Body of pancreas (tissue), 4 donors: Measurements from ENCODE around the gene TGM6. TPM values are rescaled to one million over a fixed set of nuclear protein-coding genes. Genes with fewer than 3 reads are reported as not detected.

Experiments
- ATAC-seq: fragments of 150-250 bp; one replicate; pipeline ENCODE4 v1.9.1; 2016
- DNase-seq, 4 donors: peaks; one replicate each; pipeline ENCODE4 v3.0.0-alpha.2; 2019
- H3K27ac ChIP-seq, 4 donors: fragments of 200-600 bp; sonication (generic); 1 replicate in 3 of 4; 2 replicates in 1 of 4; pipeline versions ENCODE4 v1.5.1 to v1.6.1; 2016 to 2019; ENCODE audit warnings: mild to moderate bottlenecking in 1 of 4, mixed read lengths in 1 of 4, moderate library complexity in 1 of 4
- H3K27me3 ChIP-seq, 2 donors: fragments of 200-600 bp; sonication (generic); one replicate each; pipeline ENCODE4 v1.6.0; 2016; ENCODE audit warnings: mild to moderate bottlenecking in 1 of 2
- H3K36me3 ChIP-seq, 2 donors: fragments of 200-600 bp; sonication (generic); replicated peaks in 1 of 2; 2 replicates each; pipeline ENCODE4 v1.5.1; 2016; ENCODE audit warnings: low read depth in 2 of 2; ENCODE audit not compliant: insufficient read depth in 1 of 2
- H3K4me1 ChIP-seq: fragments of 200-600 bp; sonication (generic); one replicate; pipeline ENCODE4 v1.6.0; 2016
- H3K4me3 ChIP-seq, 2 donors: fragments of 200-600 bp; sonication (generic); 1 replicate in 1 of 2; 2 replicates in 1 of 2; pipeline ENCODE4 v1.5.1; 2016 to 2019
- H3K9me3 ChIP-seq, 3 donors: fragments of 200-600 bp; sonication (generic); 1 replicate in 2 of 3; 2 replicates in 1 of 3; pipeline ENCODE4 v1.5.1; 2016
- POLR2A ChIP-seq, 3 donors: fragments of 450-650 bp; IDR thresholded peaks; one replicate each; pipeline ENCODE4 v1.6.1; 2016; ENCODE audit warnings: antibody characterized with exemption in 3 of 3, mild to moderate bottlenecking in 2 of 3
- WGBS, 2 donors: methylation state at CpG; one replicate each; pipeline ENCODE4 v1.1.5; 2017; 5-methylcytosine and 5-hydroxymethylcytosine counted together
- intact Hi-C: fragments of 100-400 bp; cut with DNase I; formaldehyde crosslinking; loops from one replicate; pipeline ENCODE4 v1.15.1; 2023
- total RNA-seq, 2 donors: library from RNA; depleted of rRNA; stranded (reverse); fragments of >200 nt; gene quantifications; one replicate each; pipeline ENCODE4 v1.1.0, GENCODE V29; 2016
- TF ChIP-seq, protein P1 (sequence below), 7 experiments: fragments of 450-650 bp in 4 of 7; fragments of 200-600 bp in 3 of 7; sonication (generic) in 3 of 7; IDR thresholded peaks; one replicate each; pipeline ENCODE4 v1.5.1; 2016 to 2019; ENCODE audit warnings: antibody characterized with exemption in 7 of 7

The TGM6 gene
- total RNA-seq, 2 donors from 2014 or later = not detected

DNA sequence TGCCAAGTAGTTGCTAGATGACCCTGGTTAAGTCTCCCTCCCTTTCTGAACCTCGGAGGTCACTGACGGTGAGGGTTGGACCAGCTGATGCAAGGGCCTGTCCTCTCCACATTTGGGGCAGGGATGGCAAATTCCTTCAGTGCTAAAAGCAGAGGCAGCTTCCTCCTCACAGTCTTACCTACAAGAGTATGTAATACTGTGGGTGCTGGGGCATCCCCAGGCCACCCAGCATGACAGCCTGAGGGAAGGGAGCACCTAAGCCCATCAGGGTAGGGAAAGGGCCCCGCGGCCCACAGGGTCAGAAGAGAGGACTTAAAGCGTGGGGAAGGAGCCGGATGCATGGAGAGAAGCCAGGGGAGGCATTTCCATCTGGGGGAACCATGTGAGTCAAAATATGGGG lies 46.9 kb upstream of the TGM6 start:
- Histone ChIP-seq H3K27me3 (no peaks in the 10 kb centered on the region), H3K27ac (no peak overlapping the region), H3K4me3 (no peak overlapping the region), H3K36me3 (no peaks in the 10 kb centered on the region), H3K4me1 (no peaks in the 10 kb centered on the region), H3K9me3 (no peaks in the 10 kb centered on the region)
- ATAC-seq (no peak), DNase-seq (no peak)
- 73 to 81% methylated on average over 6 of the region's 6 CpGs for WGBS, 2 donors
- intact Hi-C loops = no loop called here
- TF ChIP-seq POLR2A (IDR thresholded peaks at IDR 0.05) = no peak
- TF ChIP-seq, protein P1, sequence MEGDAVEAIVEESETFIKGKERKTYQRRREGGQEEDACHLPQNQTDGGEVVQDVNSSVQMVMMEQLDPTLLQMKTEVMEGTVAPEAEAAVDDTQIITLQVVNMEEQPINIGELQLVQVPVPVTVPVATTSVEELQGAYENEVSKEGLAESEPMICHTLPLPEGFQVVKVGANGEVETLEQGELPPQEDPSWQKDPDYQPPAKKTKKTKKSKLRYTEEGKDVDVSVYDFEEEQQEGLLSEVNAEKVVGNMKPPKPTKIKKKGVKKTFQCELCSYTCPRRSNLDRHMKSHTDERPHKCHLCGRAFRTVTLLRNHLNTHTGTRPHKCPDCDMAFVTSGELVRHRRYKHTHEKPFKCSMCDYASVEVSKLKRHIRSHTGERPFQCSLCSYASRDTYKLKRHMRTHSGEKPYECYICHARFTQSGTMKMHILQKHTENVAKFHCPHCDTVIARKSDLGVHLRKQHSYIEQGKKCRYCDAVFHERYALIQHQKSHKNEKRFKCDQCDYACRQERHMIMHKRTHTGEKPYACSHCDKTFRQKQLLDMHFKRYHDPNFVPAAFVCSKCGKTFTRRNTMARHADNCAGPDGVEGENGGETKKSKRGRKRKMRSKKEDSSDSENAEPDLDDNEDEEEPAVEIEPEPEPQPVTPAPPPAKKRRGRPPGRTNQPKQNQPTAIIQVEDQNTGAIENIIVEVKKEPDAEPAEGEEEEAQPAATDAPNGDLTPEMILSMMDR (IDR thresholded peaks at IDR 0.05) = no peak

DNA sequence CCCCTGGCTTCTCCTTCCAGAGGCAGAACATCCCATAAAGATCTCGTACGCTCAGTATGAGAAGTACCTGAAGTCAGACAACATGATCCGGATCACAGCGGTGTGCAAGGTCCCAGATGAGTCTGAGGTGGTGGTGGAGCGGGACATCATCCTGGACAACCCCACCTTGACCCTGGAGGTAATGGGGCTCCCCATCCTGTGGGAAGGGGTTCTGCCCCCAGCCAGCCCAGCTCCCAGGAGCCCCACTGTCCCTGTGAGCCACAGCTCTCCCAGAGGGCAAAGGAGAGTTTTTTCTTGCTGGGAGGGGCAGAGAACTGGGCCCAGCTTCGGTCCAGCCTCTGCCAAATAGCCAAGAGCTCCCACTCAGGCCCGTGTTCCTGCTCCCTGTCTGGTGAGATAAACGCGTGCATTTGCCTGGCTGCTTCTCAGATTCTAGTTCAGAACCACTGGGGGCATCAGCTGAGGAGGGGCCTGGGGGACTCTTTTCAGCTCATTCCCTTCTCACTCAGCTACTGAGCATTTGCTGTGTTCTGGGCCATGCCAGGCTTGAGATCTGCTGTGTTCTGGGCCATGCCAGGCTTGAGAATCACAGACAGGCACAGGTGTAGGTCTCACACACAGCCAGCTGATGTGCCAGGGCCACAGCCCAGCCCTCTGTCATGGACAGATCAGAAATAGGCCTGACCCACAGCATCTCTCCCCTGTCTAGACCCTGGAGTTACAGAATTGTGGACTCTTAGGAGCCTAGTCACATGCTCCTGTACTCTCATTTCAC lies 45.4 kb upstream of the TGM6 start:
- Histone ChIP-seq H3K4me1 (no peaks in the 10 kb centered on the region), H3K27ac (no peak overlapping the region), H3K36me3 (no peaks in the 10 kb centered on the region), H3K27me3 (no peaks in the 10 kb centered on the region), H3K9me3 (no peaks in the 10 kb centered on the region), H3K4me3 (no peak overlapping the region)
- DNase-seq (no peak), ATAC-seq (no peak)
- 56 to 76% methylated on average over 6 to 9 of the region's 9 CpGs for WGBS, 2 donors
- intact Hi-C loops = no loop called here
- TF ChIP-seq POLR2A (IDR thresholded peaks at IDR 0.05) = no peak
- TF ChIP-seq, protein P1 (IDR thresholded peaks at IDR 0.05) = no peak

DNA sequence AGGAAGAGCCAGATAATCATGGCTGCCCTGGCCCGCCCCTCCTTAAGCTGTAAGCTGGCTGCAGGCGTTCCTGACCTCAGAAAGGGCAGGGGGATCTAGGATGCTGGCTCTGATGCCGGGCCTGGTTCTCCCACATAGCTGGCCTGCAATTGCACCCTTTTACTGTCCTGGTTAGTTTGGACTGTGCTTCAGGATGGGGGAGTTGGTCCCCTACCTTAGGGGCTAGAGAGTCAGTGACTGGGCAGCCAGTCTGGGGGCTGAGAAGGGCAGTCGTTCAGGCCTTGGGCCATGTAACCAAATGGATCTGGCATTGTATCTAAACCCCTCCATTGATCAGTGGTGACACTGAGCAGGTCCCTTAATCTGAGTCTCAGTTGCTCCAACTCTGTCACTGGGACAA lies 44.2 kb upstream of the TGM6 start:
- Histone ChIP-seq H3K4me1 (no peaks in the 10 kb centered on the region), H3K9me3 (no peaks in the 10 kb centered on the region), H3K27me3 (no peaks in the 10 kb centered on the region), H3K27ac (no peak overlapping the region), H3K36me3 (no peaks in the 10 kb centered on the region), H3K4me3 (no peak overlapping the region)
- ATAC-seq (no peak), DNase-seq (no peak)
- intact Hi-C loops = no loop called here
- no peak for TF ChIP-seq POLR2A (IDR thresholded peaks at IDR 0.05)
- TF ChIP-seq, protein P1 (IDR thresholded peaks at IDR 0.05) = no peak
- 77 to 100% methylated on average over 1 to 4 of the region's 4 CpGs for WGBS, 2 donors

DNA sequence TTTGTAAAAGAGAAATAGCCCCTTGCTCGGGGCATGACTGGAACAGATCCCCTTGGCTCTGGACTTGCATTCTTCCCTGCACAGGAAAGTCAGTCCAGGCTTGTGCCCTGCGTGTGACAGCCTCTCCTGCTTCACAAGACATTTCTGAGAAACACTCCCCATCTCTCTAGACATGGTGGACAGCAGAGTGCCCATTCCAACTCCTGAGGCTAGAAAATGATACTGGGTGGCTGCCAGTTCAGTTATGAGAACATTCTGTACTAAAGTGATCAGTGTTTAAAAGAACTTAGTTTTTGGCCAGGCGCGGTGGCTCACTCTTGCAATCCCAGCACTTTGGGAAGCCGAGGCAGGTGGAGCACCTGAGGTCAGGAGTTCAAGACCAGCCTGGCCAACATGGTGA lies 43.6 kb upstream of the TGM6 start:
- Histone ChIP-seq H3K27ac (no peak overlapping the region), H3K9me3 (no peaks in the 10 kb centered on the region), H3K4me1 (no peaks in the 10 kb centered on the region), H3K4me3 (no peak overlapping the region), H3K27me3 (no peaks in the 10 kb centered on the region), H3K36me3 (no peaks in the 10 kb centered on the region)
- TF ChIP-seq POLR2A (IDR thresholded peaks at IDR 0.05) = no peak
- TF ChIP-seq, protein P1 (IDR thresholded peaks at IDR 0.05) = no peak
- DNase-seq (no peak), ATAC-seq (no peak)
- intact Hi-C loops = no loop called here
- 78 to 95% methylated on average over 5 of the region's 5 CpGs for WGBS, 2 donors
